HEK293 (cell line): ENCODE measurements around the gene OR8S1.

ENCODE experiments used
- ZBTB7A ChIP-seq: fragments of 450-650 bp; formaldehyde crosslinking; IDR thresholded peaks from 2 replicates; pipeline ENCODE4 v1.5.1; 2016; ENCODE audit warnings: low read depth, missing biosample characterization, missing genetic modification characterization
- ZNF10 ChIP-seq: fragments of 450-650 bp; formaldehyde crosslinking; IDR thresholded peaks from 2 replicates; pipeline ENCODE4 v1.5.1; 2017; ENCODE audit warnings: missing biosample characterization, missing genetic modification characterization
- TF ChIP-seq, protein P1 (sequence below): fragments of 450-650 bp; formaldehyde crosslinking; IDR thresholded peaks from 2 replicates; pipeline ENCODE4 v1.5.1; 2017; ENCODE audit warnings: missing biosample characterization, missing genetic modification characterization
- TF ChIP-seq, protein P2 (sequence below): fragments of 450-650 bp; formaldehyde crosslinking; IDR thresholded peaks from 2 replicates; pipeline ENCODE4 v1.5.1; 2016; ENCODE audit warnings: missing biosample characterization, missing genetic modification characterization
- TF ChIP-seq, protein P3 (sequence below): fragments of 450-650 bp; formaldehyde crosslinking; IDR thresholded peaks from 2 replicates; pipeline ENCODE4 v1.5.1; 2016; ENCODE audit warnings: missing biosample characterization, missing genetic modification characterization

DNA sequence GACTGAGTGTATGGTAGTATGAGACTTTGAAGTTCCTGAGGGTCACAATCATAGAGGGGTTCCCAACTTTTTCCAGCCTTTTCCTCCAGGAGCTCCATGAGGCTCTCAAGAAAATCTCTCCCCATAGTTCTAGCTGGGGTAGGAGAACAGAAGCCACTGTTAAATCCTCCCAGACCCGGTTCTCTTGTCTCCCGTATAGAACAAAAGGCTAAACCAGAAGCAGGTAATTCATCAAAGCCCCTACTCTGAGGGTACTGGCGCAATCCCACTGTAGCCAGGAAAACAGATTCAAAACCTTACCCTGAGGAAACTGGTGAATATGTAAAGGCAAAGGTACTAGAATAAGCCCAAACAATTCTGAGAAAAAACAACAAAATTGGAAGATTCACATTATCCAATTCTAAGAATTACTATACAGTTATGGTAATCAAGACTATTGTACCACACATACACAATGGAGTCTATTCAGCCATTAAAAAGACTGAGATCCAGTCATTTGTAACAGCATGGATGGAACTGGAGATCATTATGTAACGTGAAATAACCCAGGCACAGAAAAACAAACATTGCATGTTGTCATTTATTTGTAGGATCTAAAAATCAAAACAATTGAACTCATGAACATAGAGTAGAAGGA lies 20.5 kb downstream of the OR8S1 start:
- TF ChIP-seq ZNF10 (tag by site-specific recombination): no peak
- TF ChIP-seq, protein P1, sequence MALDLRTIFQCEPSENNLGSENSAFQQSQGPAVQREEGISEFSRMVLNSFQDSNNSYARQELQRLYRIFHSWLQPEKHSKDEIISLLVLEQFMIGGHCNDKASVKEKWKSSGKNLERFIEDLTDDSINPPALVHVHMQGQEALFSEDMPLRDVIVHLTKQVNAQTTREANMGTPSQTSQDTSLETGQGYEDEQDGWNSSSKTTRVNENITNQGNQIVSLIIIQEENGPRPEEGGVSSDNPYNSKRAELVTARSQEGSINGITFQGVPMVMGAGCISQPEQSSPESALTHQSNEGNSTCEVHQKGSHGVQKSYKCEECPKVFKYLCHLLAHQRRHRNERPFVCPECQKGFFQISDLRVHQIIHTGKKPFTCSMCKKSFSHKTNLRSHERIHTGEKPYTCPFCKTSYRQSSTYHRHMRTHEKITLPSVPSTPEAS (tag by site-specific recombination): no peak
- TF ChIP-seq, protein P2, sequence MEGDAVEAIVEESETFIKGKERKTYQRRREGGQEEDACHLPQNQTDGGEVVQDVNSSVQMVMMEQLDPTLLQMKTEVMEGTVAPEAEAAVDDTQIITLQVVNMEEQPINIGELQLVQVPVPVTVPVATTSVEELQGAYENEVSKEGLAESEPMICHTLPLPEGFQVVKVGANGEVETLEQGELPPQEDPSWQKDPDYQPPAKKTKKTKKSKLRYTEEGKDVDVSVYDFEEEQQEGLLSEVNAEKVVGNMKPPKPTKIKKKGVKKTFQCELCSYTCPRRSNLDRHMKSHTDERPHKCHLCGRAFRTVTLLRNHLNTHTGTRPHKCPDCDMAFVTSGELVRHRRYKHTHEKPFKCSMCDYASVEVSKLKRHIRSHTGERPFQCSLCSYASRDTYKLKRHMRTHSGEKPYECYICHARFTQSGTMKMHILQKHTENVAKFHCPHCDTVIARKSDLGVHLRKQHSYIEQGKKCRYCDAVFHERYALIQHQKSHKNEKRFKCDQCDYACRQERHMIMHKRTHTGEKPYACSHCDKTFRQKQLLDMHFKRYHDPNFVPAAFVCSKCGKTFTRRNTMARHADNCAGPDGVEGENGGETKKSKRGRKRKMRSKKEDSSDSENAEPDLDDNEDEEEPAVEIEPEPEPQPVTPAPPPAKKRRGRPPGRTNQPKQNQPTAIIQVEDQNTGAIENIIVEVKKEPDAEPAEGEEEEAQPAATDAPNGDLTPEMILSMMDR: no peak
- TF ChIP-seq, protein P3, sequence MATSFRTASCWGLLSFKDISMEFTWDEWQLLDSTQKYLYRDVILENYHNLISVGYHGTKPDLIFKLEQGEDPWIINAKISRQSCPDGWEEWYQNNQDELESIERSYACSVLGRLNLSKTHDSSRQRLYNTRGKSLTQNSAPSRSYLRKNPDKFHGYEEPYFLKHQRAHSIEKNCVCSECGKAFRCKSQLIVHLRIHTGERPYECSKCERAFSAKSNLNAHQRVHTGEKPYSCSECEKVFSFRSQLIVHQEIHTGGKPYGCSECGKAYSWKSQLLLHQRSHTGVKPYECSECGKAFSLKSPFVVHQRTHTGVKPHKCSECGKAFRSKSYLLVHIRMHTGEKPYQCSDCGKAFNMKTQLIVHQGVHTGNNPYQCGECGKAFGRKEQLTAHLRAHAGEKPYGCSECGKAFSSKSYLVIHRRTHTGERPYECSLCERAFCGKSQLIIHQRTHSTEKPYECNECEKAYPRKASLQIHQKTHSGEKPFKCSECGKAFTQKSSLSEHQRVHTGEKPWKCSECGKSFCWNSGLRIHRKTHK (tag by site-specific recombination): no peak
- no peak for TF ChIP-seq ZBTB7A
